AG09319 (cell line): ENCODE results near the gene RAB40B.
"Not testable (repeated sequence)": the region's sequence is repeated elsewhere in the genome, so short reads cannot be mapped to it uniquely, and the experiment has no call there.

Experiments
- DNase-seq: peaks from one replicate; pipeline ENCODE4 v3.0.0-alpha.2; 2010; ENCODE audit warnings: low read depth; ENCODE audit errors: extremely low read depth
- TF ChIP-seq, protein P1 (sequence below): IDR thresholded peaks from 2 replicates; pipeline ENCODE4 v1.5.1; 2011; ENCODE audit warnings: low read depth, mild to moderate bottlenecking, inconsistent platforms, low read length, moderate library complexity

The RAB40B gene, protein sequence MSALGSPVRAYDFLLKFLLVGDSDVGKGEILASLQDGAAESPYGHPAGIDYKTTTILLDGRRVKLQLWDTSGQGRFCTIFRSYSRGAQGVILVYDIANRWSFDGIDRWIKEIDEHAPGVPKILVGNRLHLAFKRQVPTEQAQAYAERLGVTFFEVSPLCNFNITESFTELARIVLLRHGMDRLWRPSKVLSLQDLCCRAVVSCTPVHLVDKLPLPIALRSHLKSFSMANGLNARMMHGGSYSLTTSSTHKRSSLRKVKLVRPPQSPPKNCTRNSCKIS

DNA sequence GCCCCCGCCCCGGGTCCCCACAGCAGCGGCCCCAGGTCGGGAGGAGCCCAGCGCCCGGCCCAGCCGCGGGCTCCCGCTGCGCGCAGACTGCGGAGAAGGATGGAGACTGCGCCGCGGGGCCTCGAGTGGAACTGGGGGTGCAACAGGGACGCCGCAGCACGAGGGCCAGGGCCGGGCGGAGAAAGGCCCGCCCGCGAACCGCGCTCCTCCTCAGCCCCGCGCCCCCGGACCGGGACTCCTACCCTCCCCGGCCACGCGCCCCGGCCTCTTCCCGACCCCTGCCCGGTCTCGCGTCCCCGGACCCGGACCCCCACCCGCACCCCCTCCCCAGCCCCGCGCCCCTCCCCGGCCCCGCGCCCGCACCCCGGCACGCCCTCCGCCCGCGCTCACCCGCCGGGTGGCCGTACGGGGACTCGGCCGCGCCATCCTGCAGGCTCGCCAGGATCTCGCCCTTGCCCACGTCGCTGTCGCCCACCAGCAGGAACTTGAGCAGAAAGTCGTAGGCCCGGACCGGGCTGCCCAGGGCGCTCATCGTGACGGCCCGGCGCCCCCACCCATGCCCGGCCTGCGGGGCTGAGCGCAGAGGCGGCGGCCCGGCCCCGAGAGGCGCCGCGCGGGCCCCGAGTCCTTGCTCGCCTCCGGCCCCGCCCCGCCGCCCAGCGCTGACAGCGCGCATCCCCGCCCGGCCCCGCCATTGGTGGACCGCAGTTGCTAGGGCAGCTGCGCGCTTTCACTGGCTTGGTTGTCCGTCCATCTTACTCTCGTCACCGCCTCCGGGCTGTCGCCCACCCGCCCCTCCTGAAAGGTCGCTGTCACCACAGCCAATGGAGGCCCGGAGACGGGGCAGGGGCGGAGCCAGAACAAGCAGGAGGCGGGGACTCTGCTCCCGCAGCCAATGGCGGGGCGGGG, at the start of gene RAB40B:
TSS of gene RAB40B (minus strand) at position 634 of the 909 bp plus-strand sequence. CDS start at position 532, 102 bp downstream.
- TF ChIP-seq, protein P1, sequence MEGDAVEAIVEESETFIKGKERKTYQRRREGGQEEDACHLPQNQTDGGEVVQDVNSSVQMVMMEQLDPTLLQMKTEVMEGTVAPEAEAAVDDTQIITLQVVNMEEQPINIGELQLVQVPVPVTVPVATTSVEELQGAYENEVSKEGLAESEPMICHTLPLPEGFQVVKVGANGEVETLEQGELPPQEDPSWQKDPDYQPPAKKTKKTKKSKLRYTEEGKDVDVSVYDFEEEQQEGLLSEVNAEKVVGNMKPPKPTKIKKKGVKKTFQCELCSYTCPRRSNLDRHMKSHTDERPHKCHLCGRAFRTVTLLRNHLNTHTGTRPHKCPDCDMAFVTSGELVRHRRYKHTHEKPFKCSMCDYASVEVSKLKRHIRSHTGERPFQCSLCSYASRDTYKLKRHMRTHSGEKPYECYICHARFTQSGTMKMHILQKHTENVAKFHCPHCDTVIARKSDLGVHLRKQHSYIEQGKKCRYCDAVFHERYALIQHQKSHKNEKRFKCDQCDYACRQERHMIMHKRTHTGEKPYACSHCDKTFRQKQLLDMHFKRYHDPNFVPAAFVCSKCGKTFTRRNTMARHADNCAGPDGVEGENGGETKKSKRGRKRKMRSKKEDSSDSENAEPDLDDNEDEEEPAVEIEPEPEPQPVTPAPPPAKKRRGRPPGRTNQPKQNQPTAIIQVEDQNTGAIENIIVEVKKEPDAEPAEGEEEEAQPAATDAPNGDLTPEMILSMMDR: no peak
- DNase-seq: peak; percentile 97

DNA sequence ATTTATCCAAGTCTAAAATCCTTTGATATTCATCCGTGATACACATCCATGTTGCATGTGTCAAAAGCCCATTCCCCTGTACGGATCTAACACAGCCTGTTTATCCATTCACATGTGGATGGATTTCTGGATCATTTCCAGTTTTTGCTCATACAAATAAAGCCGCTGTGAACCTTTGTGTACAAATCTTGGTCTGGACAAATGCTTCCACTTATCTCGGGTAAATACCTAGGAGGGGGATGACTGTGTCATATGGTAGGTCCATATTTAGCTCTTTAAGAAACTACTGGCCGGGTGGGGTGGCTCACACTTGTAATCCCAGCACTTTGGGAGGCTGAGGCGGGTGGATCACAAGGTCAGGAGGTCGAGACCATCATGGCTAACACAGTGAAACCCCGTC, 47.0 kb upstream of the RAB40B start:
- no peak for DNase-seq
- TF ChIP-seq, protein P1: no peak

DNA sequence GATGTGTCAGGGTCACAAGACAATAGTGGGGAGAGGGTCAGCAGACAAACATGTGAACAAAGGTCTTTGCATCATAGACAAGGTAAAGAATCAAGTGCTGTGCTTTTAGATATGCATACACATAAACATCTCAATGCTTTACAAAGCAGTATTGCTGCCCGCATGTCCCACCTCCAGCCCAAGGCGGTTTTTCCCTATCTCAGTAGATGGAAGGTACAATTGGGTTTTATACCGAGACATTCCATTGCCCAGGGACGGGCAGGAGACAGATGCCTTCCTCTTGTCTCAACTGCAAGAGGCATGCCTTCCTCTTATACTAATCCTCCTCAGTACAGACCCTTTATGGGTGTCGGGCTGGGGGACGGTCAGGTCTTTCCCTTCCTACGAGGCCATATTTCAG, 46.2 kb upstream of the RAB40B start:
- DNase-seq: not testable (repeated sequence)

DNA sequence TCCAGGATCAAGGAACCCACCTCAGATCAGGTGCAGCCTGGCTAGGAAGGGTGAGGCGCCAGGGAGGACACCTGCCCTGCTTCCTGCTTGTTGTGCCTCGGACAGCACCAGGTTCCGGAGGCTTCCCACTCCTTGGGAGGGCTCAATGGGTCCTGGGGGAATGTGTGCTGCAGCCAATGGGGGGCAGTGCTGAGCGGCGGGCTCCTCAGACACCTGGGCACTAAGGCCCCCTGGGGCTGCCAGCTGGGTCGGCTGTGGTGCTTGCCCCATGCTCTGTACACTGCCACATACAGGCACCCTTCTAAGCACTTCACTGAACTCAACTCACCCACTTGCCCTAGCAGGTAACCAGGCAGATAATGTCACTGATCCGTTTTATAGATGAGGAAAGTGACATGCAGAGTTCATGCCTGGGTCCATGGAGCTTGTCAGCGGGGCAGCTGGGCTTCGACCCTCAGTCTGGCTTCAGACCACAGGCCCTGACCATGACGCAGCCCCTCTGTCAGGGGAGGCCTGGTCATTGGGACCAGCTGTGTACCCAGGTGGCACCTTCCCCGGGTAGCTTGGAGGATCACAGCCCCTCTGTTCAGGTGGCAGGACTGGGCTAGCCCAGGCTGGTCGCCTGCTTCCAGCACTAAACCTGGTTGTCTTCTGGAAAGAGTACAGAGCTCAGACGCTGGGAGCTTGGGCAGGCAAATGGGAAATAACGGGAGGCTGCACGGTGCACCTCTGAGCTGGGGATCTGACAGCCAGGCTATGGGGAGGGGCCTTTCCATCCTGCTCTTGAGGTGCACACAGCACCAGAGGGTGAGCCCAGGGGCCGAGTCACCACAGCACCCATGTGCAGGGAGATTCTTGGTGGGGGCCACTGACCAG, 45.1 kb upstream of the RAB40B start:
- no peak for DNase-seq

DNA sequence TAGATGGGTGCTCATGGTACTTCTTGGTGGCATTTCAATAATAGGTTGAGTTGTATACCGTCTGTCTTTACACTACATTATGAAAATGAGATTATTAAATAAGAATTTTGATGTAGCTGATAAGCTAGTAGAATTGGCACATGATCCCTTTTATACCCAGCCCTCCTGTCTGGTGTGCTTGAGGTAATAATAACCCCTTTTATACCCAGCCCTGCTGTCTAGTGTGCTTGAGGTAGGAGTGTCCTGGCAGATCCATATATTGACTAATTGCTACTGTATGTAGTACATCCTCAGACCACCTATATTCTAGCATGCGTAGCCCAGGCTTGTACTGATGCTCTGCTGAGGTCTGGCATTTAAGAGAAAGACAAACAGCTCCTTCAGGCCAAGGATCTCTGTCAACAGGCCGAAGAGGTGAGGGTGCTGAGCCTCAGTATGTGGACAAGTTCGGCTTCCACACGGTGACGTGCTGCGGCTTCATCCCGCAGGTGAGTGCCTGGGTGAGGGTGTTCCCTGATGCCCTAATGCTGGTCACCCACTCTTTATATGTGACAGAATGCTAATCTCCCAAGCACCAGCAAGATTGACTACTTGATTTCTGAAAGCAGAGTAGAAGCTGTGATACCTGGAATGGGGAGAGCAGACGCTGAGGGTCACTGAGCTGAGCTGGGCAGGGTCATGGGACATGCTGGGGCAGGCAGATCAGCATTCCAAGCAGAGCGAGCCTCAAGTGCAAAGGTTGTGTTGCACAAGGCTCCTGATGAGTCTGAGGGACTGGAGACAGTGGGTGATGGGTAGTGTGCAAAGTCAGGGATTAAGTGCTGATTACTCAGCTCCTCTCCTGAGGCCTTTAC, 42.6 kb upstream of the RAB40B start:
- TF ChIP-seq, protein P1: no peak
- no peak for DNase-seq

More for the DNA sequence above, 45.1 kb upstream of the RAB40B start:
- TF ChIP-seq, protein P1: no peak

DNA sequence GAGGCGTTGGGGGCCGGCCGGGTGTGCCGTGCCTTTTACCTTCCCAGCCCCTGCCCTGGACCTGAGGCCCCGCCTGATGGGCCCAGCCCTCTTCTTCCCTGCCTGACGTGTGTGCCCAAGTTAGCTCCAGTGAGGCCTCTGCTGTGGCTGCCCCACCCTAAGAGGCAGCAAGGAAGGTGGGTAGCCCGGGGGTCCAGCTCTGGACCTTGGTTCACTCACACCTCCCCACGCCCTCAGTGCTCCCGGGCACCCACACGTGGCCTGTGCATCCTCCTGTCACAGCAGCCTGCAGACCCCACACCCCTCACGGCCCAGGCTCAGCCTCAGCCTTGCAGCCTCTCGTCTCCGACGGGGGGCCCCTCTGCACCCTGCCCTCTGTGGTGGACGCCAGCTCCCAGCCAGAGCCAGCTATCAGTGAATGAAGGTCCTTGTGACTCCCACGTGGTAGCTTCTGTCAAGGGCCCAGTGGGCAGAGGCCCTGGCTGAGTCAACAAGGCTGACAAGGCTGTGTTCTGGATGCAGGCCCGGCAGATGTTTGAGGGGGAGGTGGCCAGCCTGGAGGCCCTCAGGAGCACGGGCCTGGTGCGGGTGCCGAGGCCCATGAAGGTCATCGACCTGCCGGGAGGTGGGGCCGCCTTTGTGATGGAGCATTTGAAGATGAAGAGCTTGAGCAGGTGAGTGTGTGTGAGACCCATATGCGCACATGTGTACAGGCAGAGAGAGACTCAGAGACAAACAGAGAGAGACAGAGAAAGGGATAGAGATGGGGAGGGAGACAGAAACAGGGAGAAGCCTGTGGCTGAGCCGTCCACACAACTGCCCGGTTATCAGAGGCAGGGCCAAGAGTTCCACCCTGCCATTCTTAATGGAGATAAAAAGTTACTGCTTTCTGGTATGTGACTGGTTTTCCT, 39.7 kb upstream of the RAB40B start:
- TF ChIP-seq, protein P1: no peak
- DNase-seq: no peak
